HG02840 (cell line): ENCODE results near the gene STX1A.

Experiments used
- ATAC-seq: cut with Tn5 transposase; IDR thresholded peaks from one replicate; pipeline ENCODE4 v1.9.1; 2021; ENCODE audit warnings: mild to moderate bottlenecking, moderate library complexity, moderate number of reproducible peaks; ENCODE audit not compliant: unreplicated experiment, low FRiP score

The STX1A gene

GRCh38 chr7:73718905-73719805 lies at the start of gene STX1A:
STX1A (minus strand) TSS chr7:73719669; CDS start chr7:73719631, 38 bp downstream.
- no peak for ATAC-seq

GRCh38 chr7:73768641-73769480 lies 49.4 kb upstream of the STX1A start:
- ATAC-seq, result no peak

GRCh38 chr7:73766556-73767229 lies 47.2 kb upstream of the STX1A start:
- ATAC-seq, result no peak

- no peak for ATAC-seq
These were observed 43.2 kb upstream of the STX1A start for GRCh38 chr7:73762659-73762999.

GRCh38 chr7:73761854-73762658 lies 42.6 kb upstream of the STX1A start:
- no peak for ATAC-seq

GRCh38 chr7:73758581-73759138 lies 39.2 kb upstream of the STX1A start:
- ATAC-seq, result no peak

GRCh38 chr7:73749931-73750776 lies 30.7 kb upstream of the STX1A start:
- ATAC-seq, result no peak

GRCh38 chr7:73746378-73746777 lies 26.9 kb upstream of the STX1A start:
- no peak for ATAC-seq

GRCh38 chr7:73742753-73743641 lies 23.5 kb upstream of the STX1A start:
- no peak for ATAC-seq

- no peak for ATAC-seq
These were observed 22.9 kb upstream of the STX1A start for GRCh38 chr7:73742338-73742752.

GRCh38 chr7:73741600-73741999 lies 22.1 kb upstream of the STX1A start:
- ATAC-seq, result no peak

GRCh38 chr7:73740771-73741170 lies 21.3 kb upstream of the STX1A start:
- no peak for ATAC-seq

GRCh38 chr7:73740212-73740611 lies 20.7 kb upstream of the STX1A start:
- no peak for ATAC-seq

- no peak for ATAC-seq
These were observed 19.9 kb upstream of the STX1A start for GRCh38 chr7:73739387-73739767.

GRCh38 chr7:73738612-73739386 lies 19.3 kb upstream of the STX1A start, which contains the start of gene ABHD11:
ABHD11 (minus strand) TSS chr7:73738802; CDS start chr7:73738770, 32 bp downstream.
- ATAC-seq, result peak; percentile 88

- ATAC-seq, result peak; percentile 12
These were observed 18.7 kb upstream of the STX1A start for GRCh38 chr7:73738220-73738611.
